ENCODE results near the gene NUP210. TPM values are rescaled to one million over a fixed set of nuclear protein-coding genes. Genes with fewer than 3 reads are reported as not detected.

The NUP210 gene
- total and polyA plus RNA-seq, 2 donors (not counting 3 experiments of a cell fraction or from before 2014, with no cell fraction given) = 0.14 to 0.84 TPM

DNA sequence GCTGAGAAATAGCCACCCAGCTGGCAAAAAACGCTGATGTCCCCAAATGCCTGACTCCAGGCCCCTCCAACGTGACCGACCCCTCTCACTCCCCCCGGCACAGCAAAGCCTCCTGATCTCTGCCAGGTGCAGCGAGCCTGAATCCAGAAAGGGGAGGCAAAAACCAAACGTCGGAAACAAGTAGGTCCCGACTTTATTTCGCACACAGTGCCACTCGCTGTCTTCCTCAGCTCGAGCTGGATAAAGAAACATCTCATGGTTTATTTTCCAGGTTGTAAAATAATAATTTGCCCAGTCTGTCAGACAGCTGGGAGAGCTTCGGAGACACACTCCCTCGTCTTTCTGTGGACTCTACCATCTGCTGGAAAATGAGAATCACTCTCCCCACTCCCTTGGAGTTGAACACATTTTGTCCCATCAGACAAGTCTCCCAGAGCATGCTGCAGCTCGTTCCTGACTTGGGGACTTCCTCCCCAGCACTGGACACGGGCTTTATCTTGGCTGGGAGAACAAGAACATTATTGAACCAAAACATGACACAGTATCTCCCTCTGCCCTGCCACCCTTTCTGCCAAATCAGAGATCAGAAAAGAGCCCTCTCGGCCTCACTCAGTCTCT lies 142.8 kb downstream of the NUP210 start:
- H3K4me2 ChIP-seq (ENCODE audit: insufficient read depth, low read length) = no peak overlapping the region
- DNase-seq (ENCODE audit: low read depth, low spot score) = no peak
- no peaks in the 10 kb centered on the region for H3K79me2 ChIP-seq (ENCODE audit: control insufficient read depth, insufficient read depth, low read length)
- intact Hi-C loops (cut with micrococcal nuclease) (no loop called here), dilution Hi-C loops (cut with MboI; ENCODE audit: extremely low pct_ligation_motif_present, low sequenced_read_pairs) (no loop called here)
- no peak overlapping the region for H2AFZ ChIP-seq (ENCODE audit: low read depth, low read length)
- POLR2A ChIA-PET = no interaction called here
- H3K27ac ChIP-seq (ENCODE audit: insufficient read depth, low read depth, low read length) = no peak overlapping the region
- no peak for FAIRE-seq
- H3K4me3 ChIP-seq (replicated peaks in 1 of 3; ENCODE audit: insufficient read depth in 1 of 3, low read depth in 1 of 3, low read length in 3 of 3) = no peak overlapping the region
- no peaks in the 10 kb centered on the region for H3K36me3 ChIP-seq (ENCODE audit: control insufficient read depth in 2 of 2, extremely low read depth in 1 of 2, insufficient read depth in 2 of 2, low read length in 2 of 2)
- H3K9me3 ChIP-seq (replicated peaks; ENCODE audit: control insufficient read depth, insufficient read depth, low read length) = no peaks in the 10 kb centered on the region
- H3K9me1 ChIP-seq (replicated peaks; ENCODE audit: control insufficient read depth, extremely low read depth, insufficient read depth, low read length) = no peaks in the 10 kb centered on the region
- H3K4me1 ChIP-seq (ENCODE audit: control insufficient read depth, extremely low read depth, insufficient read depth, low read length) = no peaks in the 10 kb centered on the region
- BruUV-seq (replicated peaks) = no TSS peak
- peaks cover 10 to 12% of the 10 kb centered on the region in 2 experiments for H3K27me3 ChIP-seq (ENCODE audit: control insufficient read depth in 2 of 2, insufficient read depth in 2 of 2, low read length in 2 of 2)
- TF ChIP-seq MYC (IDR thresholded peaks at IDR 0.05; ENCODE audit: low read depth, low read length) (no peak), MAX (IDR thresholded peaks at IDR 0.05; ENCODE audit: insufficient read depth, insufficient read length) (no peak), POLR2A (IDR thresholded peaks at IDR 0.05; ENCODE audit: low read depth, low read length) (no peak), JUN (IDR thresholded peaks at IDR 0.05; ENCODE audit: borderline replicate concordance, insufficient read depth, insufficient read length, low read depth) (no peak), FOS (IDR thresholded peaks at IDR 0.05; ENCODE audit: borderline replicate concordance, insufficient read depth, low read length) (no peak), GATA2 (IDR thresholded peaks at IDR 0.05; ENCODE audit: insufficient read depth, insufficient read length, low read depth, low read length) (no peak), POLR2AphosphoS5 (IDR thresholded peaks at IDR 0.05; ENCODE audit: insufficient read depth, low read depth, low read length) (no peak), EZH2 (IDR thresholded peaks at IDR 0.05; ENCODE audit: borderline replicate concordance, low read depth, low read length, severe bottlenecking) (no peak)
- TF ChIP-seq, protein P1, sequence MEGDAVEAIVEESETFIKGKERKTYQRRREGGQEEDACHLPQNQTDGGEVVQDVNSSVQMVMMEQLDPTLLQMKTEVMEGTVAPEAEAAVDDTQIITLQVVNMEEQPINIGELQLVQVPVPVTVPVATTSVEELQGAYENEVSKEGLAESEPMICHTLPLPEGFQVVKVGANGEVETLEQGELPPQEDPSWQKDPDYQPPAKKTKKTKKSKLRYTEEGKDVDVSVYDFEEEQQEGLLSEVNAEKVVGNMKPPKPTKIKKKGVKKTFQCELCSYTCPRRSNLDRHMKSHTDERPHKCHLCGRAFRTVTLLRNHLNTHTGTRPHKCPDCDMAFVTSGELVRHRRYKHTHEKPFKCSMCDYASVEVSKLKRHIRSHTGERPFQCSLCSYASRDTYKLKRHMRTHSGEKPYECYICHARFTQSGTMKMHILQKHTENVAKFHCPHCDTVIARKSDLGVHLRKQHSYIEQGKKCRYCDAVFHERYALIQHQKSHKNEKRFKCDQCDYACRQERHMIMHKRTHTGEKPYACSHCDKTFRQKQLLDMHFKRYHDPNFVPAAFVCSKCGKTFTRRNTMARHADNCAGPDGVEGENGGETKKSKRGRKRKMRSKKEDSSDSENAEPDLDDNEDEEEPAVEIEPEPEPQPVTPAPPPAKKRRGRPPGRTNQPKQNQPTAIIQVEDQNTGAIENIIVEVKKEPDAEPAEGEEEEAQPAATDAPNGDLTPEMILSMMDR (IDR thresholded peaks at IDR 0.05; ENCODE audit: extremely low read depth in 1 of 2, insufficient read depth in 1 of 2, low read depth in 1 of 2, low read length in 2 of 2) = no peak
- H3K9ac ChIP-seq (replicated peaks; ENCODE audit: extremely low read depth, insufficient read depth, low read length) = no peak overlapping the region
- CTCF ChIA-PET = no interaction called here
- no peaks in the 10 kb centered on the region for H4K20me1 ChIP-seq (replicated peaks; ENCODE audit: control insufficient read depth, extremely low read depth, insufficient read depth, low read length)

All from endothelial cell of umbilical vein (primary cell).